Endothelial cell of umbilical vein (primary cell): ENCODE data around the gene FAM107A. TPM values are rescaled to one million over a fixed set of nuclear protein-coding genes. Genes with fewer than 3 reads are reported as not detected.

Experiments
- BruUV-seq: library from RNA; stranded (reverse); fragments of 400-500 nt; replicated peaks from 2 replicates; lab custom pipeline; 2021; lab: Mats Ljungman, UMichigan
- CTCF ChIA-PET: fragments of 300-600, 350-600 bp; sonication (Branson Sonifier 250); formaldehyde crosslinking; loops from one replicate; lab custom pipeline; 2021; ENCODE audit warnings: antibody characterized with exemption, inconsistent platforms; lab: Charles Lee
- POLR2A ChIA-PET: fragments of 300-600, 350-600 bp; sonication (Branson Sonifier 250); formaldehyde crosslinking; loops from one replicate; lab custom pipeline; 2021; ENCODE audit warnings: antibody characterized with exemption, inconsistent platforms; lab: Charles Lee
- DNase-seq: peaks from one replicate; pipeline ENCODE4 v3.0.0-alpha.2; 2011; ENCODE audit warnings: low read depth, low spot score
- FAIRE-seq: peaks from 2 replicates; lab custom pipeline; 2011; peaks lifted over from hg19 to GRCh38; lab: Jason Lieb, UNC
- H2AFZ ChIP-seq: 2 replicates; pipeline ENCODE4 v1.6.0; 2012; ENCODE audit warnings: low read depth, low read length, control low read depth, inconsistent platforms
- H3K27ac ChIP-seq: 2 replicates; pipeline ENCODE4 v1.5.1; 2011; ENCODE audit warnings: low read depth, mild to moderate bottlenecking, control low read depth, low read length, moderate library complexity; ENCODE audit not compliant: insufficient read depth
- H3K27me3 ChIP-seq, 2 experiments: 2 replicates each; pipeline versions ENCODE4 v1.6.0 to v1.6.1; 2011; ENCODE audit warnings: low read length in 2 of 2, mixed read lengths in 1 of 2; ENCODE audit not compliant: control insufficient read depth in 2 of 2, insufficient read depth in 2 of 2
- H3K36me3 ChIP-seq, 2 experiments: 2 replicates in 1 of 2; 3 replicates in 1 of 2; pipeline ENCODE4 v1.5.1; 2011; ENCODE audit warnings: low read length in 2 of 2, mild to moderate bottlenecking in 1 of 2, moderate library complexity in 1 of 2; ENCODE audit not compliant: control insufficient read depth in 2 of 2, insufficient read depth in 2 of 2; ENCODE audit errors: extremely low read depth in 1 of 2
- H3K4me1 ChIP-seq: 3 replicates; pipeline ENCODE4 v1.5.1; 2011; ENCODE audit warnings: mild to moderate bottlenecking, low read length; ENCODE audit not compliant: control insufficient read depth, insufficient read depth; ENCODE audit errors: extremely low read depth
- H3K4me2 ChIP-seq: 2 replicates; pipeline ENCODE4 v1.6.1; 2011; ENCODE audit warnings: low read length, control low read depth, mixed read lengths; ENCODE audit not compliant: insufficient read depth
- H3K4me3 ChIP-seq, 3 experiments: fragments of 200-600 bp in 1 of 3; sonication (generic), shearing (Covaris generic) in 1 of 3; replicated peaks in 1 of 3; 2 replicates each; pipeline ENCODE4 v1.5.1; 2011 to 2016; ENCODE audit warnings: control low read depth in 3 of 3, low read length in 3 of 3, mild to moderate bottlenecking in 2 of 3, inconsistent platforms in 1 of 3, low read depth in 1 of 3, moderate library complexity in 1 of 3; ENCODE audit not compliant: insufficient read depth in 1 of 3
- H3K79me2 ChIP-seq: 2 replicates; pipeline ENCODE4 v1.6.0; 2012; ENCODE audit warnings: low read length, inconsistent platforms; ENCODE audit not compliant: control insufficient read depth, insufficient read depth
- H3K9ac ChIP-seq: replicated peaks from 2 replicates; pipeline ENCODE3; 2011; ENCODE audit warnings: low read length, control low read depth; ENCODE audit not compliant: insufficient read depth; ENCODE audit errors: extremely low read depth
- H3K9me1 ChIP-seq: replicated peaks from 3 replicates; pipeline ENCODE4 v1.6.0; 2011; ENCODE audit warnings: mild to moderate bottlenecking, low read length; ENCODE audit not compliant: control insufficient read depth, insufficient read depth; ENCODE audit errors: extremely low read depth
- H3K9me3 ChIP-seq: replicated peaks from 2 replicates; pipeline ENCODE4 v1.5.1; 2012; ENCODE audit warnings: low read length, inconsistent platforms; ENCODE audit not compliant: control insufficient read depth, insufficient read depth
- H4K20me1 ChIP-seq: replicated peaks from 2 replicates; pipeline ENCODE3; 2011; ENCODE audit warnings: mild to moderate bottlenecking, low read length; ENCODE audit not compliant: control insufficient read depth, insufficient read depth; ENCODE audit errors: extremely low read depth
- EZH2 ChIP-seq: IDR thresholded peaks from 2 replicates; pipeline ENCODE4 v1.6.1; 2012; ENCODE audit warnings: borderline replicate concordance, low read depth, mild to moderate bottlenecking, moderate library complexity, low read length, inconsistent platforms; ENCODE audit not compliant: severe bottlenecking
- FOS ChIP-seq: IDR thresholded peaks from 2 replicates; pipeline ENCODE4 v1.6.1; 2011; ENCODE audit warnings: mild to moderate bottlenecking, low read length, moderate library complexity, borderline replicate concordance; ENCODE audit not compliant: insufficient read depth
- GATA2 ChIP-seq: IDR thresholded peaks from 2 replicates; pipeline ENCODE4 v1.7.0; 2011; ENCODE audit warnings: low read depth, mild to moderate bottlenecking, moderate library complexity, mixed read lengths, low read length; ENCODE audit not compliant: insufficient read length, insufficient read depth
- JUN ChIP-seq: IDR thresholded peaks from 2 replicates; pipeline ENCODE4 v1.6.1; 2011; ENCODE audit warnings: borderline replicate concordance, low read depth; ENCODE audit not compliant: insufficient read length, insufficient read depth
- MYC ChIP-seq: IDR thresholded peaks from one replicate; pipeline ENCODE4 v1.6.1; 2011; ENCODE audit warnings: mild to moderate bottlenecking, low read depth, low read length
- POLR2A ChIP-seq: IDR thresholded peaks from 2 replicates; pipeline ENCODE4 v1.6.1; 2012; ENCODE audit warnings: low read depth, mild to moderate bottlenecking, control low read depth, low read length
- POLR2AphosphoS5 ChIP-seq: IDR thresholded peaks from 2 replicates; pipeline ENCODE4 v1.6.1; 2012; ENCODE audit warnings: low read depth, mild to moderate bottlenecking, control low read depth, low read length, moderate library complexity; ENCODE audit not compliant: insufficient read depth
- dilution Hi-C: fragments of 300-500 bp; cut with MboI; formaldehyde crosslinking; loops from one replicate; pipeline ENCODE4 v1.15.0; 2019; ENCODE audit warnings: low sequenced_read_pairs; ENCODE audit not compliant: extremely low pct_ligation_motif_present
- intact Hi-C: fragments of 100-400 bp; cut with micrococcal nuclease; formaldehyde crosslinking; loops from one replicate; pipeline ENCODE4 v1.10.0; 2022
- polyA plus RNA-seq, 4 experiments: library from polyadenylated mRNA; depleted of rRNA in 3 of 4; stranded (reverse) in 3 of 4; unstranded in 1 of 4; fragments of >200 nt; gene quantifications; 2 replicates each; pipeline versions ENCODE4 v1.2.1 to v1.2.3, GENCODE V29; 2011 to 2012; ENCODE audit warnings: missing spikeins in 1 of 4
- total RNA-seq: library from RNA; stranded (reverse); gene quantifications from 2 replicates; pipeline ENCODE4 v1.2.3, GENCODE V29; 2021
- TF ChIP-seq, protein P1 (sequence below), 2 donors: IDR thresholded peaks; 1 replicate in 1 of 2; 2 replicates in 1 of 2; pipeline ENCODE4 v1.5.1; 2011; ENCODE audit warnings: low read length in 2 of 2, mild to moderate bottlenecking in 2 of 2, moderate library complexity in 2 of 2, control low read depth in 1 of 2, inconsistent platforms in 1 of 2, low read depth in 1 of 2; ENCODE audit not compliant: insufficient read depth in 1 of 2; ENCODE audit errors: extremely low read depth in 1 of 2
- TF ChIP-seq, protein P2 (sequence below): IDR thresholded peaks from 2 replicates; pipeline ENCODE4 v1.6.1; 2011; ENCODE audit not compliant: insufficient read depth, insufficient read length

Gene FAM107A
- total and polyA plus RNA-seq, 2 donors (not counting 3 experiments of a cell fraction or from before 2014, with no cell fraction given), result 5.7 to 10.7 TPM

DNA sequence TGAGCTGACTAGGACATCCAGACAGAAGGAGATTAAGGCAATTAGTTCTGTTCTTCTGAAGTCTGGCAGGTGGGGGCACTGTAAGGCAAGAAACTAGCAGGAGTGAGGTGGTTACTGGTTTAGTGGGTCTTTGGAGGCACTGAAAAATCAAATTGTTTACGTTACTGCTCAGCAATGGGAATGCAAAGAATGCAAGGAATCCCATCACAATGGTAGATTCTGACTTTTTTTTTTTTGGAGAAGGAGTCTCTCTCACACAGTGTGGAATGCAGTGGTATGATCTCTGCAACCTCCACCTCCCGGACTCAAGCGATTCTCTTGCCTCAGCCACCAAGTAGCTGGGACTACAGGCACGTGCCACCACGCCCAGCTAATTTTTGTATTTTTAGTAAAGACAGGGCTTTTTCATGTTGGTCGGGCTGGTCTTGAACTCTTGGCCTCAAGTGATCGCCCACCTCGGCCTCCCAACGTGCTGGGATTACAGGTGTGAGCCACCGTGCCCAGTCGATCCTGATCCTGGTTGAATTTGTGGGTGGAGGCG lies 16.4 kb downstream of the FAM107A start:
- no peaks in the 10 kb centered on the region for H4K20me1 ChIP-seq
- H3K4me3 ChIP-seq, result no peak overlapping the region
- H3K9me1 ChIP-seq, result no peaks in the 10 kb centered on the region
- dilution Hi-C loops, result no loop called here
- ChIA-PET CTCF (interaction anchor here (0.7 to 6.6 kb wide), 15 partner anchors 9 to 1297 kb away, joined by 3 to 132 read pairs (median 7); partner anchors contain the start of genes FAM107A, FAM3D, HTD2 and RPP14), POLR2A (no interaction called here)
- H3K27ac ChIP-seq, result peak overlapping the region; percentile 45
- DNase-seq (peak; percentile 91), FAIRE-seq (peak; percentile 93)
- peaks cover 35% of the 10 kb centered on the region for H3K4me1 ChIP-seq
- no peak overlapping the region for H2AFZ ChIP-seq
- TF ChIP-seq, protein P1, sequence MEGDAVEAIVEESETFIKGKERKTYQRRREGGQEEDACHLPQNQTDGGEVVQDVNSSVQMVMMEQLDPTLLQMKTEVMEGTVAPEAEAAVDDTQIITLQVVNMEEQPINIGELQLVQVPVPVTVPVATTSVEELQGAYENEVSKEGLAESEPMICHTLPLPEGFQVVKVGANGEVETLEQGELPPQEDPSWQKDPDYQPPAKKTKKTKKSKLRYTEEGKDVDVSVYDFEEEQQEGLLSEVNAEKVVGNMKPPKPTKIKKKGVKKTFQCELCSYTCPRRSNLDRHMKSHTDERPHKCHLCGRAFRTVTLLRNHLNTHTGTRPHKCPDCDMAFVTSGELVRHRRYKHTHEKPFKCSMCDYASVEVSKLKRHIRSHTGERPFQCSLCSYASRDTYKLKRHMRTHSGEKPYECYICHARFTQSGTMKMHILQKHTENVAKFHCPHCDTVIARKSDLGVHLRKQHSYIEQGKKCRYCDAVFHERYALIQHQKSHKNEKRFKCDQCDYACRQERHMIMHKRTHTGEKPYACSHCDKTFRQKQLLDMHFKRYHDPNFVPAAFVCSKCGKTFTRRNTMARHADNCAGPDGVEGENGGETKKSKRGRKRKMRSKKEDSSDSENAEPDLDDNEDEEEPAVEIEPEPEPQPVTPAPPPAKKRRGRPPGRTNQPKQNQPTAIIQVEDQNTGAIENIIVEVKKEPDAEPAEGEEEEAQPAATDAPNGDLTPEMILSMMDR (IDR thresholded peaks at IDR 0.05; ENCODE audit: extremely low read depth in 1 of 2, insufficient read depth in 1 of 2, low read depth in 1 of 2, low read length in 2 of 2), result peak; percentile 58 to 71
- TF ChIP-seq GATA2 (no peak), POLR2AphosphoS5 (peak; percentile 80), POLR2A (peak; percentile 40), MYC (no peak), FOS (peak; percentile 30), JUN (peak; percentile 77), EZH2 (no peak)
- TF ChIP-seq, protein P2, sequence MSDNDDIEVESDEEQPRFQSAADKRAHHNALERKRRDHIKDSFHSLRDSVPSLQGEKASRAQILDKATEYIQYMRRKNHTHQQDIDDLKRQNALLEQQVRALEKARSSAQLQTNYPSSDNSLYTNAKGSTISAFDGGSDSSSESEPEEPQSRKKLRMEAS, result peak; percentile 26
- no TSS peak for BruUV-seq
- intact Hi-C loops, result loop anchor here (1.0 to 10.0 kb wide), 7 partner anchors 68 to 1296 kb away; no protein-coding TSS in a partner anchor
- H3K79me2 ChIP-seq, result no peaks in the 10 kb centered on the region
- H3K9me3 ChIP-seq, result no peaks in the 10 kb centered on the region
- no peak overlapping the region for H3K4me2 ChIP-seq
- no peaks in the 10 kb centered on the region for H3K27me3 ChIP-seq
- H3K9ac ChIP-seq, result no peak overlapping the region
- H3K36me3 ChIP-seq, result no peaks in the 10 kb centered on the region
